Fibroblast of lung (primary cell): Measurements from ENCODE around the gene FCER2. TPM values are rescaled to one million over a fixed set of nuclear protein-coding genes. Genes with fewer than 3 reads are reported as not detected.

ENCODE experiments used
- DNase-seq, 2 donors: peaks; one replicate each; pipeline versions ENCODE4 v3.0.0 to v3.0.0-alpha.2; 2010; ENCODE audit warnings: low read depth in 2 of 2
- H2AFZ ChIP-seq: 2 replicates; pipeline ENCODE4 v1.5.1; 2012; ENCODE audit warnings: low read length, control low read depth, inconsistent platforms
- H3K27ac ChIP-seq: 2 replicates; pipeline ENCODE4 v1.5.1; 2011; ENCODE audit warnings: low read length, control low read depth; ENCODE audit not compliant: insufficient read depth
- H3K27me3 ChIP-seq: 2 replicates; pipeline ENCODE4 v1.5.1; 2011; ENCODE audit warnings: mild to moderate bottlenecking, low read length; ENCODE audit not compliant: control insufficient read depth, insufficient read depth
- H3K36me3 ChIP-seq: 2 replicates; pipeline ENCODE4 v1.5.1; 2011; ENCODE audit warnings: low read length; ENCODE audit not compliant: control insufficient read depth, insufficient read depth
- H3K4me1 ChIP-seq: 2 replicates; pipeline ENCODE4 v1.5.1; 2011; ENCODE audit warnings: low read length; ENCODE audit not compliant: control insufficient read depth, insufficient read depth; ENCODE audit errors: extremely low read depth
- H3K4me2 ChIP-seq: 2 replicates; pipeline ENCODE4 v1.5.1; 2011; ENCODE audit warnings: low read length, control low read depth; ENCODE audit not compliant: insufficient read depth; ENCODE audit errors: extremely low read depth
- H3K4me3 ChIP-seq, 4 experiments: fragments of 200-600 bp in 1 of 4; sonication (generic) in 1 of 4; replicated peaks in 1 of 4; 2 replicates each; pipeline ENCODE4 v1.5.1; 2011 to 2016; ENCODE audit warnings: low read length in 4 of 4, low read depth in 3 of 4, mild to moderate bottlenecking in 3 of 4, control low read depth in 2 of 4, inconsistent platforms in 1 of 4, mixed read lengths in 1 of 4; ENCODE audit not compliant: insufficient read depth in 1 of 4; ENCODE audit errors: control extremely low read depth in 1 of 4
- H3K79me2 ChIP-seq: 2 replicates; pipeline ENCODE4 v1.5.1; 2012; ENCODE audit warnings: mild to moderate bottlenecking, low read length, inconsistent platforms; ENCODE audit not compliant: control insufficient read depth, insufficient read depth
- H3K9ac ChIP-seq: 2 replicates; pipeline ENCODE4 v1.5.1; 2011; ENCODE audit warnings: mild to moderate bottlenecking, low read length, control low read depth; ENCODE audit not compliant: insufficient read depth
- H3K9me3 ChIP-seq: 2 replicates; pipeline ENCODE4 v1.5.1; 2012; ENCODE audit warnings: low read depth, low read length; ENCODE audit not compliant: control insufficient read depth, insufficient read depth
- H4K20me1 ChIP-seq: 2 replicates; pipeline ENCODE4 v1.5.1; 2011; ENCODE audit warnings: low read length; ENCODE audit not compliant: control insufficient read depth, insufficient read depth; ENCODE audit errors: extremely low read depth
- CTCF ChIP-seq, 2 donors: IDR thresholded peaks in 1 of 2; conservative IDR thresholded peaks in 1 of 2; 1 replicate in 1 of 2; 2 replicates in 1 of 2; pipeline ENCODE4 v1.5.1; 2011 to 2012; ENCODE audit warnings: low read length in 2 of 2, control low read depth in 1 of 2, inconsistent platforms in 1 of 2, low read depth in 1 of 2, mild to moderate bottlenecking in 1 of 2
- EZH2 ChIP-seq: IDR thresholded peaks from 2 replicates; pipeline ENCODE4 v1.5.1; 2012; ENCODE audit warnings: low read length, control low read depth, mild to moderate bottlenecking; ENCODE audit errors: missing control alignments
- polyA plus RNA-seq, 2 donors: library from polyadenylated mRNA; depleted of rRNA in 1 of 2; stranded (reverse) in 1 of 2; unstranded in 1 of 2; fragments of >200 nt; gene quantifications; 2 replicates each; pipeline ENCODE4 v1.2.1, GENCODE V29; 2011 to 2012; ENCODE audit warnings: missing spikeins in 1 of 2
- total RNA-seq: library from RNA; depleted of rRNA; stranded (reverse); fragments of >200 nt; gene quantifications from 2 replicates; pipeline ENCODE4 v1.2.1, GENCODE V29; 2014

FCER2 gene
- total and polyA plus RNA-seq, 2 donors (not counting 1 experiment from before 2014, with no cell fraction given), result not detected

GRCh38 chr19:7715671-7716070 is 13.7 kb upstream of the FCER2 start:
- TF ChIP-seq CTCF (conservative IDR thresholded peaks at IDR 0.05 in 1 of 2, IDR thresholded peaks at IDR 0.05 in 1 of 2; ENCODE audit: low read depth in 1 of 2, low read length in 2 of 2) (no peak), EZH2 (no peak)
- Histone ChIP-seq H3K4me3 (no peak overlapping the region), H3K27me3 (no peaks in the 10 kb centered on the region), H3K4me2 (no peak overlapping the region), H2AFZ (no peak overlapping the region), H3K4me1 (no peaks in the 10 kb centered on the region), H3K79me2 (no peaks in the 10 kb centered on the region), H4K20me1 (no peaks in the 10 kb centered on the region), H3K27ac (no peak overlapping the region), H3K9ac (no peak overlapping the region), H3K9me3 (no peaks in the 10 kb centered on the region), H3K36me3 (no peaks in the 10 kb centered on the region)
- DNase-seq, result no peak

- H3K4me2 ChIP-seq, result no peak overlapping the region
- H4K20me1 ChIP-seq, result no peaks in the 10 kb centered on the region
- H3K27ac ChIP-seq, result no peak overlapping the region
- H3K4me1 ChIP-seq, result no peaks in the 10 kb centered on the region
- no peak for DNase-seq
- no peaks in the 10 kb centered on the region for H3K79me2 ChIP-seq
- H3K4me3 ChIP-seq, result no peak overlapping the region
- no peaks in the 10 kb centered on the region for H3K36me3 ChIP-seq
- no peak for TF ChIP-seq EZH2
- no peak for TF ChIP-seq CTCF (conservative IDR thresholded peaks at IDR 0.05 in 1 of 2, IDR thresholded peaks at IDR 0.05 in 1 of 2; ENCODE audit: low read depth in 1 of 2, low read length in 2 of 2)
- H2AFZ ChIP-seq, result no peak overlapping the region
- H3K9me3 ChIP-seq, result no peaks in the 10 kb centered on the region
- H3K27me3 ChIP-seq, result no peaks in the 10 kb centered on the region
- H3K9ac ChIP-seq, result no peak overlapping the region
Observed at GRCh38 chr19:7710616-7711015, 8.7 kb upstream of the FCER2 start.

- Histone ChIP-seq H3K36me3 (no peaks in the 10 kb centered on the region), H3K27ac (no peak overlapping the region), H3K9me3 (no peaks in the 10 kb centered on the region), H3K4me3 (no peak overlapping the region), H3K4me1 (no peaks in the 10 kb centered on the region), H4K20me1 (no peaks in the 10 kb centered on the region), H3K4me2 (no peak overlapping the region), H3K9ac (no peak overlapping the region), H3K79me2 (no peaks in the 10 kb centered on the region), H3K27me3 (no peaks in the 10 kb centered on the region), H2AFZ (no peak overlapping the region)
- no peak for TF ChIP-seq CTCF (conservative IDR thresholded peaks at IDR 0.05 in 1 of 2, IDR thresholded peaks at IDR 0.05 in 1 of 2; ENCODE audit: low read depth in 1 of 2, low read length in 2 of 2)
- no peak for TF ChIP-seq EZH2
- DNase-seq, result no peak
Observed at GRCh38 chr19:7709932-7710460, 8.1 kb upstream of the FCER2 start.
